Endothelial cell (in vitro differentiated cells): ENCODE data around the gene PPP1R36. TPM values are rescaled to one million over a fixed set of nuclear protein-coding genes. Genes with fewer than 3 reads are reported as not detected.

Source experiments
- DNase-seq: peaks from one replicate; pipeline ENCODE4 v3.0.0; 2021; ENCODE audit warnings: low spot score
- H3K27ac Mint-ChIP-seq: one replicate; pipeline ENCODE4 v1.8.0; 2021; ENCODE audit warnings: mixed read lengths, inconsistent platforms; ENCODE audit not compliant: unreplicated experiment
- H3K27me3 Mint-ChIP-seq: one replicate; pipeline ENCODE4 v1.8.0; 2021; ENCODE audit warnings: mild to moderate bottlenecking, moderate library complexity, mixed read lengths, inconsistent platforms; ENCODE audit not compliant: unreplicated experiment
- H3K36me3 Mint-ChIP-seq: one replicate; pipeline ENCODE4 v1.8.0; 2021; ENCODE audit warnings: mild to moderate bottlenecking, low read depth, mixed read lengths, inconsistent platforms; ENCODE audit not compliant: unreplicated experiment
- H3K4me1 Mint-ChIP-seq: one replicate; pipeline ENCODE4 v1.8.0; 2021; ENCODE audit warnings: mild to moderate bottlenecking, mixed read lengths, inconsistent platforms; ENCODE audit not compliant: unreplicated experiment
- H3K4me3 Mint-ChIP-seq: one replicate; pipeline ENCODE4 v1.8.0; 2021; ENCODE audit warnings: mild to moderate bottlenecking, mixed read lengths, inconsistent platforms; ENCODE audit not compliant: unreplicated experiment
- H3K9me3 Mint-ChIP-seq: one replicate; pipeline ENCODE4 v1.8.0; 2021; ENCODE audit warnings: mixed read lengths, inconsistent platforms; ENCODE audit not compliant: unreplicated experiment
- total RNA-seq: library from RNA; stranded (reverse); fragmentation: NEBNext Ultra II Directional; extraction: Animal tissue kit (Norgen Biotek cat#: 25700); gene quantifications from one replicate; pipeline ENCODE4 v1.2.1, GENCODE V29; 2021; ENCODE audit not compliant: unreplicated experiment
- TF ChIP-seq, protein P1 (sequence below): fragments of 200-600 bp; sonication (generic); IDR thresholded peaks from one replicate; pipeline ENCODE4 v1.5.0; 2021; ENCODE audit warnings: antibody characterized with exemption; ENCODE audit not compliant: unreplicated experiment

Gene PPP1R36
- total RNA-seq, 1 donor from 2014 or later, result 2.1 TPM

GRCh38 chr14:64584190-64584589 lies 34.4 kb downstream of the PPP1R36 start:
- H3K27me3 Mint-ChIP-seq, result no peaks in the 10 kb centered on the region
- H3K4me3 Mint-ChIP-seq, result no peak overlapping the region
- no peaks in the 10 kb centered on the region for H3K36me3 Mint-ChIP-seq
- no peak for DNase-seq
- TF ChIP-seq, protein P1, sequence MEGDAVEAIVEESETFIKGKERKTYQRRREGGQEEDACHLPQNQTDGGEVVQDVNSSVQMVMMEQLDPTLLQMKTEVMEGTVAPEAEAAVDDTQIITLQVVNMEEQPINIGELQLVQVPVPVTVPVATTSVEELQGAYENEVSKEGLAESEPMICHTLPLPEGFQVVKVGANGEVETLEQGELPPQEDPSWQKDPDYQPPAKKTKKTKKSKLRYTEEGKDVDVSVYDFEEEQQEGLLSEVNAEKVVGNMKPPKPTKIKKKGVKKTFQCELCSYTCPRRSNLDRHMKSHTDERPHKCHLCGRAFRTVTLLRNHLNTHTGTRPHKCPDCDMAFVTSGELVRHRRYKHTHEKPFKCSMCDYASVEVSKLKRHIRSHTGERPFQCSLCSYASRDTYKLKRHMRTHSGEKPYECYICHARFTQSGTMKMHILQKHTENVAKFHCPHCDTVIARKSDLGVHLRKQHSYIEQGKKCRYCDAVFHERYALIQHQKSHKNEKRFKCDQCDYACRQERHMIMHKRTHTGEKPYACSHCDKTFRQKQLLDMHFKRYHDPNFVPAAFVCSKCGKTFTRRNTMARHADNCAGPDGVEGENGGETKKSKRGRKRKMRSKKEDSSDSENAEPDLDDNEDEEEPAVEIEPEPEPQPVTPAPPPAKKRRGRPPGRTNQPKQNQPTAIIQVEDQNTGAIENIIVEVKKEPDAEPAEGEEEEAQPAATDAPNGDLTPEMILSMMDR, result no peak
- H3K4me1 Mint-ChIP-seq, result peaks cover 26% of the 10 kb centered on the region
- no peak overlapping the region for H3K27ac Mint-ChIP-seq
- no peaks in the 10 kb centered on the region for H3K9me3 Mint-ChIP-seq

GRCh38 chr14:64591809-64592208 lies 42.0 kb downstream of the PPP1R36 start:
- H3K4me3 Mint-ChIP-seq, result no peak overlapping the region
- H3K27ac Mint-ChIP-seq, result no peak overlapping the region
- H3K9me3 Mint-ChIP-seq, result no peaks in the 10 kb centered on the region
- no peak for DNase-seq
- H3K36me3 Mint-ChIP-seq, result no peaks in the 10 kb centered on the region
- TF ChIP-seq, protein P1, result no peak
- no peaks in the 10 kb centered on the region for H3K4me1 Mint-ChIP-seq
- H3K27me3 Mint-ChIP-seq, result no peaks in the 10 kb centered on the region

DNA sequence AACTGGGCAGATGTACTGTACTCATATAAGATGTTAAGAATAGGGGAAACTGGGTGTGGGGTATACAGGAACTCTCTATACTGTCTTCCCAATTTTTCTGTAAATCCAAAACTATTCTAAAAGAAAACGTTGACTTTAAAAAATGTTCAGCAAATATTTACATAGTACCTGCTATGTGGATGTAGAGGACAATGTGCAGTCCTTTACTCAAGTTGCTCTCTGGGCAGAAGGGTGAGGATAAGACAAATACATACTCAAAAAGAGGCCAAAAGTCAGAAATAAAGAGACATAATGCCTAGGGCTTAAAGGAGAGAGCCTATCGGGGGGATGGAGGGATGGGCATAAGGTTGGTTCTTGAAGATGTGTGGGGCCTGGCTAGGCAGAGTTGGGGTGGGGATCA lies 44.7 kb downstream of the PPP1R36 start:
- Mint-ChIP-seq H3K36me3 (no peaks in the 10 kb centered on the region), H3K27ac (no peak overlapping the region), H3K4me1 (no peaks in the 10 kb centered on the region), H3K9me3 (no peaks in the 10 kb centered on the region), H3K4me3 (no peak overlapping the region), H3K27me3 (no peaks in the 10 kb centered on the region)
- TF ChIP-seq, protein P1, result no peak
- DNase-seq, result no peak

GRCh38 chr14:64598404-64598803 lies 48.6 kb downstream of the PPP1R36 start:
- H3K9me3 Mint-ChIP-seq, result no peaks in the 10 kb centered on the region
- no peak overlapping the region for H3K4me3 Mint-ChIP-seq
- TF ChIP-seq, protein P1, result no peak
- DNase-seq, result no peak
- H3K27ac Mint-ChIP-seq, result no peak overlapping the region
- peaks cover 4% of the 10 kb centered on the region for H3K4me1 Mint-ChIP-seq
- H3K27me3 Mint-ChIP-seq, result no peaks in the 10 kb centered on the region
- H3K36me3 Mint-ChIP-seq, result no peaks in the 10 kb centered on the region

DNA sequence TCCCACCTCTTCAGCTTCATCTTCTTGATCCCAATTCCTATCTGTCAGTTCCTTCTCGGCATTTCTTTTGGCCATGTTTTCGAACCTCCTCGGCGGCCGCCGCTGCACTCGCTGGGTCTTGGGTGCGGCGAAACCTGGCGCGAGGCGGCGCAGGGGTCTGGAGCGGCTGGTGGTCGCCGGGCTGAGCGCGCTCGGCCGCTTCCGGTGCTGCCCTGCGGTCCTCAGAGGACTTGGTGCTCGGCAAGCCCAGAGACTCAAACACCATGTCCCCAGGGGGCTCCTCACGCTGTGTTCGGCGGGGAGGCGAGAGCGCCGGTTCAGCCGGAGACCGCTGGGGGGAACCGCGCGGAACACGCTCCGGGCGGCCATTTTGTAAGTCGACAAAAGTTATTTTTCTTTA lies 51.8 kb downstream of the PPP1R36 start:
- Mint-ChIP-seq H3K36me3 (no peaks in the 10 kb centered on the region), H3K27me3 (no peaks in the 10 kb centered on the region), H3K4me3 (no peak overlapping the region), H3K4me1 (peaks cover 4% of the 10 kb centered on the region), H3K27ac (no peak overlapping the region), H3K9me3 (no peaks in the 10 kb centered on the region)
- TF ChIP-seq, protein P1, result no peak
- DNase-seq, result no peak
